ENCODE measurements around the gene DMAC1.
A peak's percentile ranks its signal among the peaks of the same experiment; 100 is the strongest.

DMAC1 gene

DNA sequence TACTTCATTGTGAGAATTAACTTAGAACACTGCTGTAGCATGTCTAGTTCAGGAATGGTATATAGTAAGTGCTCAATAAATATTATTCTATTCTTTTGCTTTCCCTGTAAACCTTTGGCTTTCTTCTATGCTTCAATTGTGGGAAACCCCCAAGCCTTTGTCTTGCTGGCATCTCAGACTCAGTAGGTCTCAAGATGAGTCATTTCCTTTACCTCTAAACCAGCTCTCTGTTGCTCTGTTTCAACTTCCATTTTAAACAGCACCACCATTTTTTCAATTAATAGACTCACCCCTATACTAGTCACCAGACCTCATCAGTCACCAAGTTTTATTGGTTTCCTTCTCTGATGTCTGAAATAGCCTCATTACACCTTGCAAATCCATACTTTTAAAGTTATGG is 43.5 kb downstream of the DMAC1 start:
- Histone ChIP-seq H3K4me1 (ENCODE audit: insufficient read depth, low read length, poor library complexity, severe bottlenecking) (peaks cover 14% of the 10 kb centered on the region), H3K9me3 (ENCODE audit: insufficient read depth, low read depth, low read length) (no peaks in the 10 kb centered on the region), H3F3A (ENCODE audit: low read depth) (no peaks in the 10 kb centered on the region), H3K9me2 (replicated peaks; ENCODE audit: low read depth, low read length) (no peaks in the 10 kb centered on the region), H3K36me3 (ENCODE audit: insufficient read depth, low read length) (no peaks in the 10 kb centered on the region), H2AFZ (ENCODE audit: low read length) (peak overlapping the region; percentile 85), H3K9ac (ENCODE audit: low read depth, low read length, poor library complexity, severe bottlenecking) (no peak overlapping the region), H3K79me2 (ENCODE audit: insufficient read depth, low read length) (no peaks in the 10 kb centered on the region), H4K20me1 (ENCODE audit: insufficient read depth, low read length, poor library complexity, severe bottlenecking) (no peaks in the 10 kb centered on the region), H3K4me3 (ENCODE audit: low read length, poor library complexity, severe bottlenecking) (no peak overlapping the region), H3K27me3 (ENCODE audit: insufficient read depth, low read length, poor library complexity, severe bottlenecking) (no peaks in the 10 kb centered on the region), H3K4me2 (ENCODE audit: low read depth, low read length, poor library complexity, severe bottlenecking) (no peak overlapping the region)
- TF ChIP-seq, protein P1, sequence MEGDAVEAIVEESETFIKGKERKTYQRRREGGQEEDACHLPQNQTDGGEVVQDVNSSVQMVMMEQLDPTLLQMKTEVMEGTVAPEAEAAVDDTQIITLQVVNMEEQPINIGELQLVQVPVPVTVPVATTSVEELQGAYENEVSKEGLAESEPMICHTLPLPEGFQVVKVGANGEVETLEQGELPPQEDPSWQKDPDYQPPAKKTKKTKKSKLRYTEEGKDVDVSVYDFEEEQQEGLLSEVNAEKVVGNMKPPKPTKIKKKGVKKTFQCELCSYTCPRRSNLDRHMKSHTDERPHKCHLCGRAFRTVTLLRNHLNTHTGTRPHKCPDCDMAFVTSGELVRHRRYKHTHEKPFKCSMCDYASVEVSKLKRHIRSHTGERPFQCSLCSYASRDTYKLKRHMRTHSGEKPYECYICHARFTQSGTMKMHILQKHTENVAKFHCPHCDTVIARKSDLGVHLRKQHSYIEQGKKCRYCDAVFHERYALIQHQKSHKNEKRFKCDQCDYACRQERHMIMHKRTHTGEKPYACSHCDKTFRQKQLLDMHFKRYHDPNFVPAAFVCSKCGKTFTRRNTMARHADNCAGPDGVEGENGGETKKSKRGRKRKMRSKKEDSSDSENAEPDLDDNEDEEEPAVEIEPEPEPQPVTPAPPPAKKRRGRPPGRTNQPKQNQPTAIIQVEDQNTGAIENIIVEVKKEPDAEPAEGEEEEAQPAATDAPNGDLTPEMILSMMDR (conservative IDR thresholded peaks at IDR 0.05; ENCODE audit: low read length), result no peak
- no peak for TF ChIP-seq EZH2phosphoT487 (IDR thresholded peaks at IDR 0.05; ENCODE audit: borderline replicate concordance)

DNA sequence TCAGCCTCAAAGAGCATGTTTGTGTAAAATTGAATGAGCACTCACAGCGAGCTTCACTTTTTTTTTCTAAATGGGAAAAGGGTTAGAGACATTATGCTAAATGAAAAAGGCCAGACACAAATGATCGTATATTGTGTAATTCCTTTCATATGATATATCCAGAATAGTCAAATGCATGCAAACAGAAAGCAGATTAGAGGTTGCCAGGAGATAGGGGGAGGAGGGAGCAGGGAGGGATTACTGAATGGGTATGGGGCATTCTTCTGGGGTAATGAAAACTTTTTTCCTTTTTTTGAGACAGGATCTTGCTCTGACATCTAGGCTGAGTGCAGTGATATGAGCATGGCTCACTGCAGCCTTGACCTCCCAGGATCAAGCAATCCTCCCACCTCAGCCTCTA is 47.1 kb downstream of the DMAC1 start:
- Histone ChIP-seq H2AFZ (ENCODE audit: low read length) (no peak overlapping the region), H3K9me3 (ENCODE audit: insufficient read depth, low read depth, low read length) (no peaks in the 10 kb centered on the region), H3K27me3 (ENCODE audit: insufficient read depth, low read length, poor library complexity, severe bottlenecking) (no peaks in the 10 kb centered on the region), H3F3A (ENCODE audit: low read depth) (no peaks in the 10 kb centered on the region), H4K20me1 (ENCODE audit: insufficient read depth, low read length, poor library complexity, severe bottlenecking) (no peaks in the 10 kb centered on the region), H3K9me2 (replicated peaks; ENCODE audit: low read depth, low read length) (no peaks in the 10 kb centered on the region), H3K79me2 (ENCODE audit: insufficient read depth, low read length) (no peaks in the 10 kb centered on the region), H3K9ac (ENCODE audit: low read depth, low read length, poor library complexity, severe bottlenecking) (no peak overlapping the region), H3K36me3 (ENCODE audit: insufficient read depth, low read length) (no peaks in the 10 kb centered on the region), H3K4me2 (ENCODE audit: low read depth, low read length, poor library complexity, severe bottlenecking) (no peak overlapping the region), H3K4me3 (ENCODE audit: low read length, poor library complexity, severe bottlenecking) (no peak overlapping the region), H3K4me1 (ENCODE audit: insufficient read depth, low read length, poor library complexity, severe bottlenecking) (peaks cover 10% of the 10 kb centered on the region)
- TF ChIP-seq, protein P1 (conservative IDR thresholded peaks at IDR 0.05; ENCODE audit: low read length), result no peak
- no peak for TF ChIP-seq EZH2phosphoT487 (IDR thresholded peaks at IDR 0.05; ENCODE audit: borderline replicate concordance)

Data from Loucy (cell line).